ENCODE data around the gene SCARF1.

SCARF1 gene

GRCh38 chr17:1627982-1628855 lies 17.3 kb downstream of the SCARF1 start, which contains the start of gene SLC43A2:
Gene SLC43A2, minus strand, starts transcription at chr17:1628834. Its CDS starts 960 bp downstream, at chr17:1627874.
- DNase-seq, result peak; percentile 12 to 24

GRCh38 chr17:1627182-1627981 lies 18.1 kb downstream of the SCARF1 start:
- DNase-seq, result peak; percentile 55 to 65

- DNase-seq, result no peak
These were observed 19.2 kb downstream of the SCARF1 start for GRCh38 chr17:1626333-1626732.

GRCh38 chr17:1625581-1625980 lies 20.0 kb downstream of the SCARF1 start:
- DNase-seq, result no peak

GRCh38 chr17:1625053-1625452 lies 20.5 kb downstream of the SCARF1 start:
- no peak for DNase-seq

- DNase-seq, result no peak
These were observed 20.9 kb downstream of the SCARF1 start for GRCh38 chr17:1624650-1625049.

GRCh38 chr17:1623057-1623630 lies 22.4 kb downstream of the SCARF1 start:
- DNase-seq, result no peak

- no peak for DNase-seq
These were observed 24.1 kb downstream of the SCARF1 start for GRCh38 chr17:1621273-1621954.

- DNase-seq, result no peak
These were observed 25.0 kb downstream of the SCARF1 start for GRCh38 chr17:1620486-1620885.

- no peak for DNase-seq
These were observed 27.8 kb downstream of the SCARF1 start for GRCh38 chr17:1617620-1618174.

GRCh38 chr17:1616101-1616500 lies 29.4 kb downstream of the SCARF1 start:
- DNase-seq, result no peak

- no peak for DNase-seq
These were observed 33.1 kb downstream of the SCARF1 start for GRCh38 chr17:1612400-1612799.

GRCh38 chr17:1611715-1612114 lies 33.8 kb downstream of the SCARF1 start:
- DNase-seq, result no peak

- no peak for DNase-seq
These were observed 36.9 kb downstream of the SCARF1 start for GRCh38 chr17:1608676-1609075.

GRCh38 chr17:1607971-1608320 lies 37.6 kb downstream of the SCARF1 start:
- DNase-seq, result no peak

GRCh38 chr17:1606352-1606985 lies 39.1 kb downstream of the SCARF1 start:
- no peak for DNase-seq

GRCh38 chr17:1605681-1606351 lies 39.7 kb downstream of the SCARF1 start:
- no peak for DNase-seq

GRCh38 chr17:1604831-1605528 lies 40.6 kb downstream of the SCARF1 start:
- no peak for DNase-seq

GRCh38 chr17:1601571-1601970 lies 44.0 kb downstream of the SCARF1 start:
- no peak for DNase-seq

- no peak for DNase-seq
These were observed 47.0 kb downstream of the SCARF1 start for GRCh38 chr17:1598399-1599095.

Data from Kasumi-1 (cell line).